ENCODE data around the gene TXNRD2.
"Not testable (repeated sequence)": the region's sequence is repeated elsewhere in the genome, so short reads cannot be mapped to it uniquely, and the experiment has no call there.

TXNRD2 gene

DNA sequence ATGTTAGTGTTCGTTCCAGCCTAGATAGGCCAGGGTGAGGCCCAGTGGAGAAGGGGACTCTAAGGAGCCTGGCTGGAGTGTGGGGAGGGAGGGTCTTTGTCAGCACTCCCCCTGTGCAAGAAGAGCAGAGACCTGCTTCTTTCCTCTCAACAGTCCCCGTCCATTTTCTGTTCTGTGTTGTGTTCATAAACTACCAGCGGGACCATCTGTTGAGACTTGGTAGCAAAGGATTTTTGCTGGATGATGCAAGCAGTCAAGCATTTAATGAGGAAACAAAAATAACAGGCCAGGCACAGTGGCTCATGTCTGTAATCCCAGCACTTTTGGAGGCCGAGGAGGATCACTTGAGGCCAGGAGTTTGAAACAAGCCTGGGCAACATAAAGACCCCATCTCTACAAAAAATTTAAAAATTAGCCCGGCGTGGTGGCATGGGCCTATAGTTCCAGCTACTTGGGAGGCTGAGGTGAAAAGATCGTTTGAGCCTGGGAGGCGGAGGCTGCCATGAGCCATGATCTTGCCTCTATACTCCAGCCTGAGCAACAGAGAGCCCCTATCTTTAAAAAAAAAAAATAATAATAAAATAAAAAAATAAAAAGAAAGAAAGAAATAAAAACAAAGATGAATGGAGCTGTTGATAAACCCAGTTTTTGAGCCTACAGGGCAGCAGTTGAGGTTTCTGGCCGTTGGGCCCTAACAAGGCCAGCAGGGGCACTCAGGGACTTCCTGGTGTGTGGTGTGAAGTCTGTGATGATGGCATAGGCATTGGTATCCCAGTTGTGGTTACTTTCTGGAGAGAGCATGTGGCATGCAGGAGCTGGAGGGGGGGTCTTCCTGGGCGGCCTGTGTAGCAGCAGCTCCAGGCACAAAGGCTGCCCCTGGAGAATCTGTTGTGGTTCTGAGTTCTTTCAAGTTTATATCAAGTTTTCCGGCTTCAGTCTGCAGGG lies 1.7 kb upstream of the TXNRD2 start:
- FAIRE-seq, result no peak

DNA sequence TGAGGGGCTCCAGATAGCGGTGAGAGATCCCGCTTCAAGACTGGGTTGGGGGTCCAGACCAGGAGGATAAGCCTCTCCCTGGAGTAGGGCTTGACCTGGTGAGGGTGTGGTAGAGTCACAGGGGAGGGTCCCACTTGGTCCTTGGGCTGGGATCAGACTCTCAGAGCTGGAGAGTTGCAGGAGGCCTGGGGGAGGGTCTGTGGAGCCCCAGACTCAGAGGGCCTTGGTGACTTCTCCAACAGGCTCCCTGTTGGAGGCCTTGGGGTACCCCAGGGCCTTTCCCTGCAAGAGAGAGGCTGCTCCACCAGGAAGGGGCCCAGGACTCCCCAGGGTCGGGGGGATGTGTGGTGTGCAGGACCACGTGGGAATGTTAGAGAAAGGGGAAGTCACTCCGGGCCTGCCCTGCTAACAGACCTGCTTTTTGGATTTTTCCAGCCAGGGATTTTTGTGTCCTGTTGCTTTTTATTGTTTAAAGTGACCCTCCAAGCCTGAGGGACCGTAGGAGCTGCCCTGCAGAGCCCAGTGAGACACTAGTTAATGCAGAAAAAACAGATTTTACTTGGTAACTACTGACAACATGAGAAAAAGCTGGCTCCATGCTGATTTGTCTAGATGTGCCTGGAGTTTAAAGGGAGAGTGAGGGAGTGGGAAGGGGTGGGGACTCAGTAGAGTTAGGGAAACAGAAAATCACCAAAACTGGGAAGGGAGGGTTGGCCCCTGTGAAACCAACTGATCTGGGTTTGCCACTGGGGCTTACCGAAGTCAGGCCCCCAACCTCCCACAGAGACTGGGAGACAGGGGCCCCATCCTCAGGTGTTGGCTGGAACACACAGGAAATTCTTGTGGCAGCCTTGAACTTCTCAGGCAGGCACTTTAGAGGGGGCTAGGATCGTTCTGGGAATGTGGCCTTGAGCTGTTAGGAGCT lies 801 bp upstream of the TXNRD2 start:
- no peak for FAIRE-seq

DNA sequence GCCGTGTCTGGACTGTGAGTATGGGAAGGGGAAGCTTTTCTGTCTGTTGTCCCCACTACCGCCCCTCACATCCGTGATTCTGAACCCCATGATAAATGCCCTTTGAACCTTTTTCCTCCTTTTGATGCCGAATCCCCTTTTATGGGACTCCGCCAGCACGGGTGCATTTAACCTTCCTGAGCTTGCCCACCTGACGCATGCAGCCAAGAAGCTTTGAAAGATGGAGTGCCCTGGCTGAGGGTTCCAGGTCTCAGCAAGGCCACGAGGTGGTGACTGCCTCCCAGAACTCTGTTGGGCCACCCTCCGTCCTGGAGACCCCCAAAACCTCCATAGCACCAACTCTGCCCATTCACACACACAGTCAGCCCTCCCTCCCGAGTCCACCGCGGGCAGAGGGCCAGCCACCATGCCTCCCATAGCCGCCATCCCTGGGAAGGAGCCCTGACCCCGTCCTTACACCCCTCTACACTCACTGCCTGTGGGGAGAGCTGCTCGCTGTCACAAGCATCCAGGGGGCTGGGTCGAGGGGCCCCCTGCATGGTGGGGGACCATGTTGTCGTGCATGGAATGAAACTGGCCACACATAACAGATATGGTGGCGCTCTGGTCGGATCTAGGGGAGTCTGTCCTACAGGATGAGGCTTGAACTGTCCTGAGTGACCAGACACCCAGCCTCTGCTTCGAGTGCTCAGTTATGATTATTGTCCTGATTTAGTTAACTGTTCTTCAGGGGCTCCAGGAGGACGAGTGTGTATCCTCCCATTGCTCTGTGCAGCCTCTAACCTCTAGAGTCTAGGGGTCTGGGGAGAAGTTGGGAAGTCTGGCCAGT lies 868 bp downstream of the TXNRD2 start:
- FAIRE-seq, result no peak

DNA sequence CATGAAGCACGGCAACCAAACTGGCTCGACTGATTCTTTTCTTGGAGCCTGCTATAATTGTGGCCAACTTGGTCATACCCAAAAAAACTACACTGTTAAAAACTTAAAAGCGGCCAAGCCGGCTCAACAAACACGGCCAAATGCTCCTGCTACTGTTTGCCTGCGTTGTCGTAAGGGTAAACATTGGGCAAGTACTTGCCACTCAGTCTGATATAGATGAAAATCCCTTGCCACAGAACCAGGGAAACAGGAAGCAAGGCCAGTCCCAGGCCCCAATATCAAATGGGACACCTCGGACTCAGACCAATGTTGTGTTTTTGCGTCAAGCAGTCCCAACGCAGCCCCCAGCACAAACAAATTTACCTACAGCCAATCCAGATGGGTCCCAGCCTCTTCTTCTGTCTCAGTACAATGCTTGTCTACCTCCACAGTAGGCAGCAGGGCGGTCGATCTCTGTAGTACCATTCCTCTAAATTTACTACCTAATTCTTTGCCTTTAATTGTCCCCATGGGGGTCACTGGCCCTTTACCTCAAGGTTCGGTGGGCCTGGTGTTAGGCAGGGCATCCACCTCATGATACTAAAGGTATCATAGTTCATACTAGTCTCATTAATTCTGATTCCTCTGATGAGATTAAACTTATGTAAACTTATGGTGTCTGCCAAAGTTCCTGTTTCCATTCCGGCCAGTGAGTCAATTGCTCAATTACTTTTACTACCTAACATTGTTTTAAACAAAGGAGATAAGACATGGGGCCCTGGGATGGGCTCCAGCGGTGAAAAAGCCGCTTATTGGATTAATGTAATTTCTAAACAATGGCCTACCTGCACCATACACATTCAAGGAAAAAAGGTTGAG lies 3.8 kb downstream of the TXNRD2 start:
- no peak for FAIRE-seq

DNA sequence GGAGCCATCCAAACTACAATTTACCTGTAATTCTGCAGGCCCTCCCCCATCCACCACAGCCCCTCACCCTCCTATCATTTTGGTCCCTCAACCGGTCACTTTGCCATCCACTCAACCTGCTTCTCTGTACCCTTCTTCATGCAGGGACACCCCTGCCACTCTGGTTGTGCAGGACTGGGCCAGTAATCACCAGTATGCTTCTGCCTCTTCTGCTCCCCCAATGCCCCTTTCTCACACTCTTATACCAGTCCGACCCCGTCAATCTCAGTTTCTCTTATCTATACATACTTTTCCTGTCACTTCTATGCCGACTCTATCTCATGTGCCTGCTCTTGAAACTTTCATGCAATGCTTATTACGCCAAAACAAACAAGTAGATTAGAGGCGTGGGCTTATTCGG lies 5.1 kb downstream of the TXNRD2 start:
- no peak for FAIRE-seq

DNA sequence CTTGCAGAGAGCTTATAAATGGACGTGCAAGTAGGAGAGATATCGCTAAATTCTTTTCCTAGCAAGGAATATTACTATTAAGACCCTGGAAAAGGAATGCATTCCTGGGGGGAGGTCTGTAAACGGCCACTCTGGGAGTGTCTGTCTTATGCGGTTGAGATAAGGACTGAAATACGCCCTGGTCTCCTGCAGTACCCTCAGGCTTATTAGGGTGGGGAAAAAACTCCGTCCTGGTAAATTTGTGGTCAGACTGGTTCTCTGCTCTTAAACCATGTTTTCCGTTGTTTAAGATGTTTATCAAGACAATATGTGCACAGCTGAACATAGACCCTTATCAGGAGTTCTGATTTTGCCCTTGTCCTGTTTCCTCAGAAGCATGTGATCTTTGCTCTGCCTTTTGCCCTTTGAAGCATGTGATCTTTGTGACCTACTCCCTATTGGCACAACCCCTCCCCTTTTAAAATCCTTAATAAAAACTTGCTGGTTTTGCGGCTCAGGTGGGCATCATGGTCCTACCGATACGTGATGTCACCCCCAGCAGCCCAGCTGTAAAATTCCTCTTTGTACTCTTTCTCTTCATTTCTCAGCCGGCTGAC lies 6.4 kb downstream of the TXNRD2 start:
- not testable (repeated sequence) for FAIRE-seq

DNA sequence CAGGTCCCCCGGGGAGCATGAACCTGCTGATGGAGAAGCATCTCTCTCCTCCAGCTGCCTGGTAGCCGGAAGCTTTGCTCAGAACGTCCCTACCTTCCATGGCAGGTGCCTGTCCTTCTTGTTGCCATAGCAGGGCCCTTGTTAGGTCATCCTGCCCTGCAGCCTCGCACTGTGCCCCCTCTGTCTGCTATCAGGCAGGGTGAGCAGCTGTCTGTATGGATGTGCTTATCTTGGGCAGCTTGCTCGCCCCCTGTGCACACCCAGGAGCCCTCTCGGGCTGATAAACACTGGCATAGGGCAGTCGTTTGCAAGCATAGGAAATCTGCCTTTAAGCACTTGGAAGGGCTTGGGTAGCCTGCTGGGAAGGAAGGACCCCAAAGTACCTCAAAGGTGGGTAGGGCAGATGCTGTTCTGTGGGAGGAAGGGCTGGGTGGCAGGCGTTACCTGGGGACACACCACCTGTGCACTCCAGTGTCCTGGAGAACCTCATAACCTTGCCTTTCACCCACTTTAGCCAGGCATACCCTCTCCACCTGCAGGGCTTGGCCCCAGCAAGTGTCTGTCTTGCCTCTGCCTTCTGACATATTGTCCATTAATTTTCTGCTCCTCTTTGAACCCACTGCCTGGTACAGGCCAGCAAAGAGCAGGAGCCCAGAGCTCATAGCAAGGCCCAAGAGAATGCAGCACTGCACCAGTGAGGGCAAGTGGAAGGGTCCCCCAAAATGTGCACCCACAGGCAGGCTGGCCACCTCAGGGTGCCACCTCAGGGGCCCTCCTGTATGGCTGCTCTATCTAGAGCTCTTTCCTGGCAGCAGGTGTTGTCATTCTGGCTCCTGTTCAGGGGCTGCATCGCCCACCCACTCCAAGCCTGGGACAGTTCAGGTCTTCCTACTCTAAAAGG lies 8.0 kb downstream of the TXNRD2 start:
- no peak for FAIRE-seq

DNA sequence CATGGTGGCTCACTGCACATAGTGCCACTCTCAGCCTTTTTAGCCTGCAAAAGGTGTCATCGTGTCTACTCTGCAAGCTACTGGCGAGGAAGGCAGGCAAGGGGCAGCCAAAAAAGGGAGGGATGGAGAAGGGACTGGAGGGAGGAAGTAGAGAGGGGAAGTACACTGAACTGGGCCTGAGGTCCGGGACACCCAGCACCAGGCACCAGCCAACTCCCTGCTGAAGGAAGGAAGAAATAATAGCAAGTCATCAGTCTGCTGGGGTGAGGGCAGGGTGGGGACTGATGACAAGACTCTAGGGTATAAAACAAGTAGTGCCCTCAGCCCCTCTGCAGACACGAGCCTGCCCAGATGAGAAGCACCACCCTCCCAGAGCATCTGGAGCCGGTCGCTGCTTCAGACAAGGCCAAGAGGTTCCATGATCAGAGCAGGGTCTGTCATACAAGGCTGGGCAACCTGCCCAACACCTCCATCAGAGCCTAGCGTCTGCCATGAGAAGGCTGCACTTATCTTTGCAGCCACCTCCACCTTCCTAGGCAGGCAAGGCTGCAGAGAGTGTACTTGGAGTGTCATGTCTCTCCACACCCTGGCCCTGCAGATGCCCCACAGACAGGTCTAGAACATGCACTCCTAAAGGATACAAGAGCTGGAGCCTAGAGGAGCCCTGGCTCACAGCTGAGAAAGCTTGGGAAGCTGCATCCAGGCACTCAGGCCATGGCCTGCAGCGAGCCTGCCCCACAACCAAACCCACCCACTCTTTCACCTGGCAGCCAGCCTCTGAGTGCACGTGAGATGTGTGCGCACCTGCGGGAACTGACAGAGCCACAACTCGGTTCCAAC lies 9.0 kb downstream of the TXNRD2 start:
- FAIRE-seq, result no peak

DNA sequence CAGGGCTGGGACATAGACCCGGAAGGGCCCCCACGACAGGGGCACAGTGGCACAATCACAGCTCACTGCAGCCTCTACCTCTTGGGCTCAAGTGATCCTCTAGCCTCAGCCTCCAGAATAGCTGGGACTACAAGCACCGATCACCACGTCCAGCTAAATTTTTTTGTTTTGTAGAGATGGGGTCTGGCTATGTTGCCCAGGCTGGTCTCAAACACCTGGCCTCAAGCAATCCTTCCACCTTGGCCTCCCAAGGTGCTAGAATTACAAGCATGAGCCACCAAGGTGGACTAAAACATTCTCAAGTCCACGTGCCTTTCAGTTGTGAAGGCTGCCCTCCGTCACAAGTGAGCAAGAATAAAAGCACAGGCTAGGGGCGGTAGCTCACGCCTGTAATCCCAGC lies 10.1 kb downstream of the TXNRD2 start:
- no peak for FAIRE-seq

DNA sequence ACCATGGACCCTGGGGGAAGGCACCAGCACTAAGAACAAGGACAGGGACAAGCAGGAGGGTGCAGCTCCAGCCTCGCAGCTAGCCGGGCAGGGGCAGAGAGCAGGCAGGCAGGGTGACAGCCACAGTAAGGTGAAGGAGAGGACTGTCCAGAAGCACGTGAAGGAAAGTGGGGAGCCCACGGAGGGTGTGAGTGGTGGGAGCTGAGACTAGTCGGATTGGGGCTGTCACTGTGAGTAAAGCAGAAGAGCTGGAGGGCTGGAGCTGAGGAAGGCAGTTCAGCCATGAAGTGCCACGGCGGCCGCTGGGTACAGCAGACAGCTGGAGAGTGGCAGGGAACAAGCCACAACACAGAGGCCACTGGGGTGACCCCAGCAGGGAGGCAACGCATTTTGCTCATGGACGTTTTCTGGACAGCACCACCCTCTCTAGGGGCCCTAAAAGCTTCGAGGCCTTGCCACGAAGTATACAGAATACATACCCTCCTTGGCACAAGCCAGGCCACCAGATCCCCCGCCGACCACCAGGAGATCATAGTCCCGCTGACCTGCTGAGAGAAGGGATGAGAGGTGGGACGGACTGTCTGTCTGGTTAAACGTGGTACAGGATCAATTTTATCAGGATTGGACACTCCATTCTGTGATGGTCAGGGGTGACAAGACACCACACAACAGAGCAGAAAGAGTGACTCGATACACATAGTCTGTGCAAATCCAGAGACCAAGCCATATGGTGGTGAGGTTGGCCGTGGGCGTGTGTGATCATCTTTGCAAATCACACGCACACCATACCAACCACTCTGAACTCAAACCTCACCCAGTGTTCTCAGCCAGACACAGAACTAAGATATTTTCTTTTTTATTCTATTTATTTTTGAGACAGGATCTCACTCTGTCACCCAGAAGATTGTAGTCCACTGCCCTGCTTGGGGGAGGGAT lies 10.8 kb downstream of the TXNRD2 start:
- FAIRE-seq, result no peak

DNA sequence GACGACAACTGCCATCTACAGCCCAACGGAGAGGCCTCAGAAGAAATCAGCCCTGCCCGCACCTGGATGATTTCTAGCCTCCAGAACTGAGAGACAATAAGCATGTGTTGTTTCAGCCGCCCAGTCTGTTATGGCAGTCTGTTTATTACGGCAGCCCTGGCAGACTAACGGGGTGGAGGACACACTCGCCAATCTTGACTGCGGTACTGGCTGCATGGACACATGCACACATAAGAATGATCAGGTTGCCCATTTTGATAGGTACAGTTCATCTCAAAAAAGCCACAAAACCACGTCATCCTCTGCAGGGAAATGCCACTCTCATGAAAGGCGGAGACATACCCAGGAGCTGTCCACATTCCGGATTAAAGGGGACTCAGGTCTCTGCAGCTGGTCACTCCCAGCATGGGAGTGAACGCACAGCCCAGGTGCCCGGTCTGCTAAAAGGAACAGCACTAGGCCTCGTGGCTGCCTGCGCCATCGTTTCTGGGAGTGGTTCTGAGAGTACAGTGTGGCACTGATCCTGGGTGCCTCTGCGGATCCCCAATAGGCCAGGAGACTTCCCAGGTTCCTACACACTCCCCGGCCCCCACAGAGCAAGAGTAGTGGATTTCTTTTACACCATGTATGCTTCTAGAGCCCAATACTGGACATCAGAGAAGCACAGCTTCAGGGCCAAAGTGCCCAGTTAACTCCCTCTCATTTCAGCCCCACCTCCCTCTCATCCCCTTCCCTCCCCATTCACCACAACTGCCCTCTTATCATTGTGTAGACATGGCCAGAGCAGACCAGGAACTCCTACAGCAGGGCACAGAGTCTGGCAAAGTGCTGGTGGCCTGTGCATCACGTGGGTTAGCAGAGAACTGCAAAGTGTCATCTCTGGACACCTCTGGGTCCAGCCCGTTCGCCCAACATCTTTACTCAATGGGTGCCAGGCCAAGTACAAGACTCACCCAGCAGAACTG lies 11.8 kb downstream of the TXNRD2 start:
- no peak for FAIRE-seq

DNA sequence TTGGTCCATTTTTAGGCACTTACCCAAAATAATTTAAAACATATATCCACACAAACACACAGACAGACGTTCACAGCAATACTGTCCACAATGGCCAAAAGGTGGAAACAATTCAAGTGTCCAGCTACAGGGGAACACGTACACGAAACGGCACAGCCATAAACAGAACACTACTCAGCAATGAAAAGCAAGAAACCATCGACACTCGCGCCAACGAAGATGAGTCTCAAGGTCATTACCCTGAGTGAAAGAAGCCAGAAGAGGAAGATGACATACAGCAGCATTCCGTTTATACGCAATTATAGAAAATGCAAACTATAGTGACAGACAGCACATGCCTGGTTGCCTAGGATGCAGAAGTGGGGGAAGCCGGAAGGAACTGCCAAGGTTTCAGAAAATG lies 13.4 kb downstream of the TXNRD2 start:
- no peak for FAIRE-seq

DNA sequence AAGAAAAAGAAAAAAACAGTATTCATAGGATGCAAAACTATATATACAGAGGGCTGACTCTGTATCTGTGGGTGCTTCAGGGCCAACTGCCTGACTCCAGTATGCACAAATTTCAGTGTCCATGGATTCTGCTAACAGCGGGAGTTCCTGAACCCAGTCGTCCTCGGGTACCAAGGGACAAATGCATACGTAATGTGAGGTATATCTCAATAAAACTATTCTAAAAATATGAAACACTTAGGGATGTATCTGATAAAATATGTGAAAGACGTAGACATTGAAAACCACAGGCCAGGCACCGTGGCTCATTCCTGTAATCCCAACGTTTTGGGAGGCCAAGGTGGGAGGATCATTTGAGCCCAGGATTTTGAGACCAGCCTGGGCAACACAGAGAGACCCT lies 13.9 kb downstream of the TXNRD2 start:
- no peak for FAIRE-seq

DNA sequence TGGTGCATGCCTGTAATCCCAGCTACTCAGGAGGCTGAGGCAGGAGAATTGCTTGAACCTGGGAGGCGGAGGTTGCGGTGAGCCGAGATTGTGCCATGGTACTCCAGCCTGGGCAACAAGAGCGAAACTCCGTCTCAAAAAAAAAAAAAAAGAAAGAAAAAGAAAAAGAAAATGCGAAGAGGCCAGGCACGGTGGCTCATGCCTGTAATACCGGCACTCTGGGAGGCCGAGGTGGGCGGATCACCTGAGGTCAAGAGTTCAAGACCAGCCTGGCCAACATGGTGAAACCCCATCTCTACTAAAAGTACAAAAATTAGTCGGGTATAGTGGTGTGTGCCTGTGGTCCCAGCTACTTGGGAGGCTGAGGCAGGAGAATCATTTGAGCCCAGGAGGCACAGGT lies 15.6 kb downstream of the TXNRD2 start:
- FAIRE-seq, result not testable (repeated sequence)

DNA sequence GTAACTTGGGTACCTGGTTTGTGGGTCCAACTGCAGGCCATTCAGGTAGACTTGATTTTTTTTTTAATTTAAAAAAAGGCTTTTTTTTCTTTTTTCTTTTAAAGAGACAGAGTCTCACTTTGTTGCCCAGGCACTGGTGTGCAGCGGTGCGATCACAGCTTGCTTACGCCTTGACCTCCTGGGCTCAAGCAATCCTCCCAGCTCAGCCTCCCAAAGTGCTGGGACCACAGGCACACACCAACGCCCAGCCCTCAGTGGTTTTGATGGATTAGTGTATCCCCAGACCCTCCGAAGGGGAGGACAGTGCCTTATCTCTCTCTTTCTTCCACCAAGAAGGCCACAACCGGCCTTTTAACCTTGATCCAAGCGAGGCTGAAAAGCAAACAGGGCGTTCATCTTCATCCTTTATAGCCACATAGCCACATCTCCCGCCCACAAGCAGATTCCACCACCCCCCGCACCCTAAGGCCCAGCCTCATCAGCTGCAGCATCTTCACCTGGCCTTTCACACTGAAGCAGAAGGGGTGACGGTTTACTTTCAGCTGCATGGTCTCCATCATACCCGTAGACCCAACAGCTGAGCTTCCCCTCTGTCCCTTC lies 17.6 kb downstream of the TXNRD2 start:
- no peak for FAIRE-seq

DNA sequence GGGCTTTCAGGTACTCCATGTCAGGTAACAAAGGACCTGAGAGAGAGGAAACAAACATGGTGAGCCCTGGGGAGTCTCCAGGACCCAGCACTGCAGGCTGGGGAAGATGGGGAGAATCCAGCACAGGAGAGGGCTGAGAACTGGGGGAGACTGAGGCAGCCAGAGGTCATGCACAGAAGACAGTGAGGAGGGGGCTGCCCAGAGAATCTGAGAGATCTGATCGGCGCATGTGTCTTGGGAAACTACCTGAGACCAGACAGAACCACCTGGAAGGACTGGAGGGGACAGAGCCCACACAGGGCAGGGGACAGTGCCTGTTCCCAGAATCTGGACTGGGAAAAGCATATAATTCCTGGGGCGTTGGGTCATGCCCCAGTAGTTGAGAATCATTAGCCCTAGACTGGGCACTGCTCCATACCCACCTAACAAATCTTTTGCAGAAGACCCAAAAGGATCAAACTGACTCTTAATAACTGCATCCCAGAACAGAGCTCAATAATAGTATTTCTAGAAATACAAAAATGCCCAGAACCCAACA lies 20.0 kb downstream of the TXNRD2 start:
- FAIRE-seq, result no peak

Measured in islet of Langerhans (tissue), 1 donor.